WTC11 (cell line): ENCODE results near the gene DNAJC25.

Experiments used
- CTCF ChIP-seq: fragments of 200-600 bp; IDR thresholded peaks from 2 replicates; pipeline ENCODE4 v1.8.0; 2022; ENCODE audit warnings: antibody characterized with exemption
- JUN ChIP-seq: sonication (generic); formaldehyde crosslinking; IDR thresholded peaks from 2 replicates; pipeline ENCODE4 v1.8.0; 2023; ENCODE audit warnings: mild to moderate bottlenecking, missing genetic modification reagents
- SMAD4 ChIP-seq: sonication (generic); formaldehyde crosslinking; IDR thresholded peaks from 2 replicates; pipeline ENCODE4 v1.8.0; 2022; ENCODE audit warnings: mild to moderate bottlenecking, missing genetic modification reagents
- ZBTB43 ChIP-seq: sonication (generic); formaldehyde crosslinking; IDR thresholded peaks from 2 replicates; pipeline ENCODE4 v1.8.1; 2023; ENCODE audit warnings: mild to moderate bottlenecking, missing genetic modification reagents

DNA sequence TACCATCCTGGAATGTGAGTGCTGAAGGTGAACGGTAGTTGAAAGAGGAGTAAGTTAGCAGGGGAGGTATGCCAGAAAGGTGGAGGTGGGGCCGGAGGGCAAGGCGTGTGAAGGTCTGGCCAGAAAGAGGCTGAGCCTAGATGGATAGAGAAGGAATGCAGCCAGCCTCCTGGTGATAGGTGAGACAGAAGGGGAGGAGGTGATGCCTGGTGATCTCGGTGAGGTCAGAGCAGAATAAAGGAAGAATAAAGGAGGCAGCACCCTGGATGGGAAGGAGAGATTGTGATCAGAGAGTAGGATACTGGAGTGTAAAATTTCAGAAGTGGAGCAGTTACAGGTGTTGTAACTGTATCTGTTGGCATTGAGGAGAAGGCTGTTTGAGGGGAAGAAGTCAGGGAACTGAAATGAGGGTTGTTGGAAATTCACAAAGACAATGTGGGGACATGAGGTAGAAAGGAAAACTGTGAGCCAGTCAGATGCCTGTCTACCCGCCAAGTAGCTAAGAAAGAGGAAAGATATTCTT is 32.2 kb downstream of the DNAJC25 start:
- no peak for TF ChIP-seq JUN (CRISPR knock-in tag)
- no peak for TF ChIP-seq CTCF
- no peak for TF ChIP-seq SMAD4 (CRISPR knock-in tag)
- TF ChIP-seq ZBTB43 (CRISPR knock-in tag), result no peak
